ENCODE data around the gene SDC1. TPM values are rescaled to one million over a fixed set of nuclear protein-coding genes. Genes with fewer than 3 reads are reported as not detected.

SDC1 gene
- polyA plus RNA-seq, 3 donors: not detected

DNA sequence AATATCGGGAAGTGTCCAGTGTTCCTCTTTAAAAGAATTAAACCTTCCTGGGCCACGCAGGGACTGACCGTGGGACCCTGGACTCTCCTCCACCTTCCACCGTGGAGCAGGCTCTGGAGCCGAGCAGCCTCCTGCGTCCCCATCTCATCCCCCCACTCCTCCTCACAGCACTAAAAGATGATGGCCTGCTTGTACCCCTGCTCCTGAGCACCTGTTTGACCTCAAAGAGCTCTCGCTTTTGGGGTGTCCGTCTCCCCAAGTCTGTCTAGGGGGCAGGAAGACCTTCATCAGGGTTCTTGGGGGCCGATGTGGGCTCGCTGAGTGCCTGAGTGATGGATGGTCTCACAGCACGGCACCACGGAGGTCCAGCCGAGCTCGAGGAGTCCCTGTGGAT, 1.2 kb upstream of the SDC1 start:
- H3K36me3 Mint-ChIP-seq: no peaks in the 10 kb centered on the region
- H3K9me3 Mint-ChIP-seq: peaks cover 0 to 9% (median 2%) of the 10 kb centered on the region in 7 donors
- Histone ChIP-seq H3K4me1 (ENCODE audit: control insufficient read depth in 1 of 2, insufficient read depth in 2 of 2, low read length in 2 of 2) (peaks cover 11 to 26% of the 10 kb centered on the region in 2 donors), H3K36me3 (replicated peaks in 1 of 2; ENCODE audit: control insufficient read depth in 1 of 2, insufficient read depth in 2 of 2, low read length in 2 of 2) (no peaks in the 10 kb centered on the region), H3K9me3 (replicated peaks in 1 of 2; ENCODE audit: control insufficient read depth in 1 of 2, insufficient read depth in 1 of 2, low read length in 2 of 2) (peaks cover 0 to 18% of the 10 kb centered on the region in 2 donors), H3K9ac (ENCODE audit: insufficient read depth, low read length, poor library complexity, severe bottlenecking) (no peak overlapping the region), H3K27ac (ENCODE audit: low read depth in 1 of 2, low read length in 2 of 2) (no peak overlapping the region), H3K79me2 (ENCODE audit: insufficient read depth, low read length) (no peaks in the 10 kb centered on the region), H3K4me3 (replicated peaks in 1 of 3; ENCODE audit: low read depth in 2 of 3, low read length in 3 of 3) (no peak overlapping the region), H2AFZ (ENCODE audit: insufficient read depth, low read depth, low read length, poor library complexity, severe bottlenecking) (no peak overlapping the region), H3K4me2 (replicated peaks; ENCODE audit: extremely low read depth, low read length, poor library complexity, severe bottlenecking) (no peak overlapping the region), H4K20me1 (ENCODE audit: insufficient read depth, low read length) (no peaks in the 10 kb centered on the region), H3K27me3 (ENCODE audit: control insufficient read depth in 2 of 2, insufficient read depth in 2 of 2, low read length in 2 of 2) (peaks cover 32 to 52% of the 10 kb centered on the region in 2 donors)
- intact Hi-C loops (cut with micrococcal nuclease): no loop called here
- peak overlapping the region in 1 of 2 donors; percentile 74 for H3K4me3 Mint-ChIP-seq
- 97% methylated on average over 9 of the region's 14 CpGs for WGBS (ENCODE audit: insufficient coverage)
- peaks cover 7% of the 10 kb centered on the region for H3K4me1 Mint-ChIP-seq
- no peak for DNase-seq
- TF ChIP-seq, protein P1, sequence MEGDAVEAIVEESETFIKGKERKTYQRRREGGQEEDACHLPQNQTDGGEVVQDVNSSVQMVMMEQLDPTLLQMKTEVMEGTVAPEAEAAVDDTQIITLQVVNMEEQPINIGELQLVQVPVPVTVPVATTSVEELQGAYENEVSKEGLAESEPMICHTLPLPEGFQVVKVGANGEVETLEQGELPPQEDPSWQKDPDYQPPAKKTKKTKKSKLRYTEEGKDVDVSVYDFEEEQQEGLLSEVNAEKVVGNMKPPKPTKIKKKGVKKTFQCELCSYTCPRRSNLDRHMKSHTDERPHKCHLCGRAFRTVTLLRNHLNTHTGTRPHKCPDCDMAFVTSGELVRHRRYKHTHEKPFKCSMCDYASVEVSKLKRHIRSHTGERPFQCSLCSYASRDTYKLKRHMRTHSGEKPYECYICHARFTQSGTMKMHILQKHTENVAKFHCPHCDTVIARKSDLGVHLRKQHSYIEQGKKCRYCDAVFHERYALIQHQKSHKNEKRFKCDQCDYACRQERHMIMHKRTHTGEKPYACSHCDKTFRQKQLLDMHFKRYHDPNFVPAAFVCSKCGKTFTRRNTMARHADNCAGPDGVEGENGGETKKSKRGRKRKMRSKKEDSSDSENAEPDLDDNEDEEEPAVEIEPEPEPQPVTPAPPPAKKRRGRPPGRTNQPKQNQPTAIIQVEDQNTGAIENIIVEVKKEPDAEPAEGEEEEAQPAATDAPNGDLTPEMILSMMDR (IDR thresholded peaks at IDR 0.05): no peak
- H3K27ac Mint-ChIP-seq: no peak overlapping the region
- peaks cover 48 to 78% (median 52%) of the 10 kb centered on the region in 3 donors for H3K27me3 Mint-ChIP-seq (ENCODE audit: low read depth in 3 of 3)

GRCh38 chr2:20225294-20226151, 593 bp upstream of the SDC1 start:
- DNase-seq: no peak
- H3K4me1 Mint-ChIP-seq: peaks cover 7% of the 10 kb centered on the region
- Histone ChIP-seq H3K4me2 (replicated peaks; ENCODE audit: extremely low read depth, low read length, poor library complexity, severe bottlenecking) (peak overlapping the region; percentile 70), H3K4me3 (replicated peaks in 1 of 3; ENCODE audit: low read depth in 2 of 3, low read length in 3 of 3) (peak overlapping the region in 1 of 3 experiments; percentile 58), H3K27me3 (ENCODE audit: control insufficient read depth in 2 of 2, insufficient read depth in 2 of 2, low read length in 2 of 2) (peaks cover 32 to 54% of the 10 kb centered on the region in 2 donors), H3K9me3 (replicated peaks in 1 of 2; ENCODE audit: control insufficient read depth in 1 of 2, insufficient read depth in 1 of 2, low read length in 2 of 2) (peaks cover 0 to 18% of the 10 kb centered on the region in 2 donors), H3K9ac (ENCODE audit: insufficient read depth, low read length, poor library complexity, severe bottlenecking) (no peak overlapping the region), H3K79me2 (ENCODE audit: insufficient read depth, low read length) (no peaks in the 10 kb centered on the region), H4K20me1 (ENCODE audit: insufficient read depth, low read length) (no peaks in the 10 kb centered on the region), H2AFZ (ENCODE audit: insufficient read depth, low read depth, low read length, poor library complexity, severe bottlenecking) (no peak overlapping the region), H3K36me3 (replicated peaks in 1 of 2; ENCODE audit: control insufficient read depth in 1 of 2, insufficient read depth in 2 of 2, low read length in 2 of 2) (no peaks in the 10 kb centered on the region), H3K4me1 (ENCODE audit: control insufficient read depth in 1 of 2, insufficient read depth in 2 of 2, low read length in 2 of 2) (peaks cover 11 to 26% of the 10 kb centered on the region in 2 donors), H3K27ac (ENCODE audit: low read depth in 1 of 2, low read length in 2 of 2) (no peak overlapping the region)
- TF ChIP-seq, protein P1 (IDR thresholded peaks at IDR 0.05): no peak
- 7% methylated on average over 62 of the region's 66 CpGs for WGBS (ENCODE audit: insufficient coverage)
- H3K27me3 Mint-ChIP-seq (ENCODE audit: low read depth in 3 of 3): peaks cover 48 to 78% (median 52%) of the 10 kb centered on the region in 3 donors
- no peaks in the 10 kb centered on the region for H3K36me3 Mint-ChIP-seq
- intact Hi-C loops (cut with micrococcal nuclease): no loop called here
- H3K4me3 Mint-ChIP-seq: peak overlapping the region in 1 of 2 donors; percentile 74
- peaks cover 0 to 11% (median 2%) of the 10 kb centered on the region in 7 donors for H3K9me3 Mint-ChIP-seq
- no peak overlapping the region for H3K27ac Mint-ChIP-seq

Data from CD14-positive monocyte (primary cell).